Activated CD8-positive, alpha-beta T cell treated with anti-CD3 and anti-CD28 coated beads for 36 hours (primary cell): Measurements from ENCODE around the gene ISLR2. TPM values are rescaled to one million over a fixed set of nuclear protein-coding genes. Genes with fewer than 3 reads are reported as not detected.

Experiments
- ATAC-seq: fragments of 200-7000 bp; cut with Tn5 transposase; one replicate; pipeline ENCODE4 v1.10.0; 2021; ENCODE audit warnings: mild to moderate bottlenecking, moderate library complexity
- CTCF ChIA-PET: fragments of 350-600 bp; sonication (Branson Sonifier 250); formaldehyde crosslinking; loops from one replicate; lab custom pipeline; 2021; ENCODE audit warnings: antibody characterized with exemption; lab: Charles Lee
- POLR2A ChIA-PET: fragments of 350-600 bp; sonication (Branson Sonifier 250); formaldehyde crosslinking; loops from one replicate; lab custom pipeline; 2021; ENCODE audit warnings: antibody characterized with exemption; lab: Charles Lee
- DNase-seq: peaks from one replicate; pipeline ENCODE4 v3.0.0-alpha.2; 2020
- H3K27ac Mint-ChIP-seq: one replicate; pipeline ENCODE4 v1.8.0; 2021; ENCODE audit warnings: mild to moderate bottlenecking, mixed read lengths
- H3K27me3 Mint-ChIP-seq: one replicate; pipeline ENCODE4 v1.8.0; 2021; ENCODE audit warnings: mixed read lengths
- H3K36me3 Mint-ChIP-seq: one replicate; pipeline ENCODE4 v1.8.0; 2021; ENCODE audit warnings: low read depth, mixed read lengths
- H3K4me1 Mint-ChIP-seq: one replicate; pipeline ENCODE4 v1.8.0; 2021; ENCODE audit warnings: low read depth, mixed read lengths
- H3K4me3 Mint-ChIP-seq: one replicate; pipeline ENCODE4 v1.8.0; 2021; ENCODE audit warnings: mild to moderate bottlenecking, moderate library complexity, mixed read lengths
- H3K9me3 Mint-ChIP-seq: one replicate; pipeline ENCODE4 v1.8.0; 2021; ENCODE audit warnings: mixed read lengths
- CTCF ChIP-seq: fragments of 200-600 bp; IDR thresholded peaks from one replicate; pipeline ENCODE4 v1.8.0; 2022; ENCODE audit warnings: antibody characterized with exemption, mild to moderate bottlenecking
- intact Hi-C: fragments of 100-400 bp; cut with micrococcal nuclease; formaldehyde crosslinking; loops from one replicate; pipeline ENCODE4 v1.10.0; 2022
- total RNA-seq, 2 experiments: library from RNA; stranded (reverse); gene quantifications; one replicate each; pipeline ENCODE4 v1.2.3, GENCODE V29; 2021

The ISLR2 gene
- total RNA-seq, 2 experiments from 2014 or later = not detected

GRCh38 chr15:74184582-74185091 lies 54.3 kb downstream of the ISLR2 start:
- CTCF ChIA-PET = no interaction called here
- TF ChIP-seq CTCF = no peak
- H3K9me3 Mint-ChIP-seq = no peaks in the 10 kb centered on the region
- H3K4me3 Mint-ChIP-seq = no peak overlapping the region
- H3K4me1 Mint-ChIP-seq = no peaks in the 10 kb centered on the region
- no peak for DNase-seq
- no peaks in the 10 kb centered on the region for H3K27me3 Mint-ChIP-seq
- ATAC-seq = no peak
- H3K27ac Mint-ChIP-seq = no peak overlapping the region
- POLR2A ChIA-PET = no interaction called here
- intact Hi-C loops = no loop called here
- H3K36me3 Mint-ChIP-seq = no peaks in the 10 kb centered on the region

- ChIA-PET CTCF (no interaction called here), POLR2A (no interaction called here)
- Mint-ChIP-seq H3K4me1 (no peaks in the 10 kb centered on the region), H3K27ac (no peak overlapping the region), H3K4me3 (no peak overlapping the region), H3K36me3 (no peaks in the 10 kb centered on the region), H3K27me3 (no peaks in the 10 kb centered on the region), H3K9me3 (no peaks in the 10 kb centered on the region)
- intact Hi-C loops = no loop called here
- no peak for TF ChIP-seq CTCF
- ATAC-seq (peak; percentile 49), DNase-seq (peak; percentile 10)
Observed at GRCh38 chr15:74185710-74186348, 55.4 kb downstream of the ISLR2 start.

Other genes with a start within 250 kb of the ISLR2 start
- gene LOXL1, start 204.1 kb upstream of the ISLR2 start, total RNA-seq = 1 to 10 TPM; 1.6 to 2.8 TPM
- 1 to 10 TPM; 5.2 to 6.5 TPM for gene STOML1, start 138.3 kb upstream of the ISLR2 start, total RNA-seq
- gene PML, start 135.9 kb upstream of the ISLR2 start, total RNA-seq = 10 to 100 TPM; 48.8 to 49.6 TPM
- not detected for gene GOLGA6A, start 48.0 kb upstream of the ISLR2 start, total RNA-seq
- gene ISLR, start 43.1 kb downstream of the ISLR2 start, total RNA-seq = not detected
- under 1 TPM; 0.51 to 0.72 TPM for gene STRA6, start 72.2 kb downstream of the ISLR2 start, total RNA-seq
- gene CCDC33, start 105.7 kb downstream of the ISLR2 start, total RNA-seq = under 1 TPM; 0.16 to 0.38 TPM
- under 1 TPM; 0.29 to 0.31 TPM for gene CYP11A1, start 237.1 kb downstream of the ISLR2 start, total RNA-seq